Measurements from ENCODE around the gene EZH1.

The EZH1 gene

GRCh38 chr17:42687707-42688320 is 57.0 kb downstream of the EZH1 start:
- TF ChIP-seq, protein P1, sequence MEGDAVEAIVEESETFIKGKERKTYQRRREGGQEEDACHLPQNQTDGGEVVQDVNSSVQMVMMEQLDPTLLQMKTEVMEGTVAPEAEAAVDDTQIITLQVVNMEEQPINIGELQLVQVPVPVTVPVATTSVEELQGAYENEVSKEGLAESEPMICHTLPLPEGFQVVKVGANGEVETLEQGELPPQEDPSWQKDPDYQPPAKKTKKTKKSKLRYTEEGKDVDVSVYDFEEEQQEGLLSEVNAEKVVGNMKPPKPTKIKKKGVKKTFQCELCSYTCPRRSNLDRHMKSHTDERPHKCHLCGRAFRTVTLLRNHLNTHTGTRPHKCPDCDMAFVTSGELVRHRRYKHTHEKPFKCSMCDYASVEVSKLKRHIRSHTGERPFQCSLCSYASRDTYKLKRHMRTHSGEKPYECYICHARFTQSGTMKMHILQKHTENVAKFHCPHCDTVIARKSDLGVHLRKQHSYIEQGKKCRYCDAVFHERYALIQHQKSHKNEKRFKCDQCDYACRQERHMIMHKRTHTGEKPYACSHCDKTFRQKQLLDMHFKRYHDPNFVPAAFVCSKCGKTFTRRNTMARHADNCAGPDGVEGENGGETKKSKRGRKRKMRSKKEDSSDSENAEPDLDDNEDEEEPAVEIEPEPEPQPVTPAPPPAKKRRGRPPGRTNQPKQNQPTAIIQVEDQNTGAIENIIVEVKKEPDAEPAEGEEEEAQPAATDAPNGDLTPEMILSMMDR (IDR thresholded peaks at IDR 0.05) = no peak
- no peak overlapping the region for H3K27ac ChIP-seq
- DNase-seq (ENCODE audit: low spot score) = no peak
- H3K4me3 ChIP-seq = no peak overlapping the region

GRCh38 chr17:42686520-42687128 is 58.2 kb downstream of the EZH1 start:
- Histone ChIP-seq H3K4me3 (no peak overlapping the region), H3K27ac (no peak overlapping the region)
- TF ChIP-seq, protein P1 (IDR thresholded peaks at IDR 0.05) = no peak
- no peak for DNase-seq (ENCODE audit: low spot score)

- no peak overlapping the region for H3K27ac ChIP-seq
- TF ChIP-seq, protein P1 (IDR thresholded peaks at IDR 0.05) = no peak
- no peak overlapping the region for H3K4me3 ChIP-seq
- DNase-seq (ENCODE audit: low spot score) = no peak
Observed at GRCh38 chr17:42685831-42686230, 59.0 kb downstream of the EZH1 start.

DNA sequence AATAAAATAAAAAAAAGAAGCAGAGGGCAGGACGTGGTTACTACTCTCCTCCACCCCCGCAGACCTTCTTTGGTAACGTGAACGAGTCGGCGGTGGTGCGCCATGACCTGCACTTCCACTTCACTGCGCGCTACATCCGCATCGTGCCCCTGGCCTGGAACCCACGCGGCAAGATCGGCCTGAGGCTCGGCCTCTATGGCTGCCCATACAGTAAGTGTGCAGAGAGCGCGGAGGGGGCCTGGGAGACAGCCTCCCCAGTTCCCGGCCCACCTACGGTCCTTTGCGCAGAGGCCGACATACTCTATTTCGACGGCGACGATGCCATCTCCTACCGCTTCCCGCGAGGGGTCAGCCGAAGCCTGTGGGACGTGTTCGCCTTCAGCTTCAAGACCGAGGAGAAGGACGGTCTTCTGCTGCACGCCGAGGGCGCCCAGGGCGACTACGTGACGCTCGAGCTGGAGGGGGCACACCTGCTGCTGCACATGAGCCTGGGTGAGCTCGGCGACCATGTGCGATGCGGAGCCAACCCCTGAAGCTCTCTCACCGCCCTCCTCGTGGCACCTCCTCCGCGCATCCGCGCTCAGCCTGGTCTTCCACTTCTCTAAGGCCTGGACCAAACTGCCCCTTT is 59.8 kb downstream of the EZH1 start:
- TF ChIP-seq, protein P1 (IDR thresholded peaks at IDR 0.05) = no peak
- Histone ChIP-seq H3K27ac (no peak overlapping the region), H3K4me3 (no peak overlapping the region)
- DNase-seq (ENCODE audit: low spot score) = no peak

DNA sequence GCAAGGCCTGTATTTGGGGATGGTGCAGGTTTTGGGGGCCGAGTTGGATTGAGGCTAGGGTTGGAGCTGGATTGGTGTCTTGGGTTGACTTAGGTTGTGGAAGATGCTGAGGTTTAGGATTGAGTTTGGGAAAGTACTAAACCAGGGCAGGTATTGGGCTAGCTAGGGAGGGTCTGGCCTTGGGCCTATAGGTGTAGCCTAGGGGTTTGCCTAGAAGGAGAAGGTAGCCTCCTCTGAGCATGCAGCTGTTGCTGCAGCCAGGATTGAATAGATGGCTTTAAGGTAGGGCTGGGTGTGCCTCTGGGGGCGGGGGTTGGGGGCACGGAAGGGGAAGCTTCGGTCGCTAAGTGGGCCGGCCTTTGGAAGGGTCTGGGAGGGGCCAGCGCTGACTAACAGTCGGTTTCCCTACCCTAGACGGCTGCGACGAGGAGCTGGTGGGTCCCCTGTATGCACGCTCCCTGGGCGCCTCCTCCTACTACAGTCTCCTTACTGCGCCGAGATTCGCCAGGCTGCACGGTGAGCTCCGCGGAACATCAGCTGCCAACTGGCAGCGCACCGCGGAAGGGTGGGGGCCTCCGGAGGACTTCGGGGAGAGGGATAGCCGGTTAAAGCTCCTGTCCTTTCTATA is 61.3 kb downstream of the EZH1 start:
- DNase-seq (ENCODE audit: low spot score) = no peak
- peak overlapping the region; percentile 77 for H3K4me3 ChIP-seq
- peak overlapping the region in 1 of 2 donors; percentile 79 for H3K27ac ChIP-seq
- TF ChIP-seq, protein P1 (IDR thresholded peaks at IDR 0.05) = no peak

DNA sequence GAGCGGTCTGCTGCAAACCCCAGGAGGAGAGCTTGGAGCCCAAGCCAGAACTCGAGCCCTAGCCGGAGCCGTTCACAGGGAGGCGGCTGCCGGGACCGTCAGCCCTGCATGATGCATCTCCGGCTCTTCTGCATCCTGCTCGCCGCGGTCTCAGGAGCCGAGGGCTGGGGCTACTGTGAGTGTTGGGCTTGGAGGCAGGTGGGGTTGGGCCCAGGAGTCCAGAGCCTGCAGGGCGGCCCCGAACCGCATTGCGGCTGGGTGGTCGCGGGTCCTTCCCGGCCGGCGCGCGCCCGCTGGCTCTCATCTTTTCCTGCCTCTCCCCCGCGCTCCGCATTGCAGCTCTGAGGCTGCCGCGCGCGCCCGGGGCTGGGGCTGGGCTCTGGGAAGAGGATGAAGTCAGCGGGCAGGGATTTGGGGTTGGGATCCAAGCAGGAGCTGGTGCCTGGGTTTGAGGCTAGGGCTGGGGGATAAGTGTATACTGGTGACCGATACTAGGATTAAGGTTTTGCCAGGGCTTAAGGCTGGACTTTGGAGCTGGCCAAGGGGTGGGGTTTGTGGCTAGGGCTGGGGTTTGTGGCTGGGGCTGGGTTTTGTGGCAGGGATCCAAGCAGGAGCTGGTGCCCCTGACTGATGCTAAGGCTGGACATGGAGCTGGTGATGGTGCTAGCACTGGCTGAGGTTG is 62.0 kb downstream of the EZH1 start:
- Histone ChIP-seq H3K4me3 (peak overlapping the region; percentile 77), H3K27ac (peak overlapping the region; percentile 4 to 79)
- TF ChIP-seq, protein P1 (IDR thresholded peaks at IDR 0.05) = no peak
- no peak for DNase-seq (ENCODE audit: low spot score)
